ENCODE results near the gene MAP3K2.

- TF ChIP-seq, protein P1, sequence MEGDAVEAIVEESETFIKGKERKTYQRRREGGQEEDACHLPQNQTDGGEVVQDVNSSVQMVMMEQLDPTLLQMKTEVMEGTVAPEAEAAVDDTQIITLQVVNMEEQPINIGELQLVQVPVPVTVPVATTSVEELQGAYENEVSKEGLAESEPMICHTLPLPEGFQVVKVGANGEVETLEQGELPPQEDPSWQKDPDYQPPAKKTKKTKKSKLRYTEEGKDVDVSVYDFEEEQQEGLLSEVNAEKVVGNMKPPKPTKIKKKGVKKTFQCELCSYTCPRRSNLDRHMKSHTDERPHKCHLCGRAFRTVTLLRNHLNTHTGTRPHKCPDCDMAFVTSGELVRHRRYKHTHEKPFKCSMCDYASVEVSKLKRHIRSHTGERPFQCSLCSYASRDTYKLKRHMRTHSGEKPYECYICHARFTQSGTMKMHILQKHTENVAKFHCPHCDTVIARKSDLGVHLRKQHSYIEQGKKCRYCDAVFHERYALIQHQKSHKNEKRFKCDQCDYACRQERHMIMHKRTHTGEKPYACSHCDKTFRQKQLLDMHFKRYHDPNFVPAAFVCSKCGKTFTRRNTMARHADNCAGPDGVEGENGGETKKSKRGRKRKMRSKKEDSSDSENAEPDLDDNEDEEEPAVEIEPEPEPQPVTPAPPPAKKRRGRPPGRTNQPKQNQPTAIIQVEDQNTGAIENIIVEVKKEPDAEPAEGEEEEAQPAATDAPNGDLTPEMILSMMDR (IDR thresholded peaks at IDR 0.05), result no peak
- no peak for TF ChIP-seq POLR2AphosphoS5 (IDR thresholded peaks at IDR 0.05)
These were observed 99.5 kb downstream of the MAP3K2 start for GRCh38 chr2:127288274-127288673.

All from prostate gland (tissue), 2 donors.